Endothelial cell of umbilical vein (primary cell): ENCODE measurements around the gene CFAP57. TPM values are rescaled to one million over a fixed set of nuclear protein-coding genes. Genes with fewer than 3 reads are reported as not detected.

Source experiments
- BruUV-seq: library from RNA; stranded (reverse); fragments of 400-500 nt; replicated peaks from 2 replicates; lab custom pipeline; 2021; lab: Mats Ljungman, UMichigan
- CTCF ChIA-PET: fragments of 300-600, 350-600 bp; sonication (Branson Sonifier 250); formaldehyde crosslinking; loops from one replicate; lab custom pipeline; 2021; ENCODE audit warnings: antibody characterized with exemption, inconsistent platforms; lab: Charles Lee
- POLR2A ChIA-PET: fragments of 300-600, 350-600 bp; sonication (Branson Sonifier 250); formaldehyde crosslinking; loops from one replicate; lab custom pipeline; 2021; ENCODE audit warnings: antibody characterized with exemption, inconsistent platforms; lab: Charles Lee
- DNase-seq: peaks from one replicate; pipeline ENCODE4 v3.0.0-alpha.2; 2011; ENCODE audit warnings: low read depth, low spot score
- FAIRE-seq: peaks from 2 replicates; lab custom pipeline; 2011; peaks lifted over from hg19 to GRCh38; lab: Jason Lieb, UNC
- H2AFZ ChIP-seq: 2 replicates; pipeline ENCODE4 v1.6.0; 2012; ENCODE audit warnings: low read depth, low read length, control low read depth, inconsistent platforms
- H3K27ac ChIP-seq: 2 replicates; pipeline ENCODE4 v1.5.1; 2011; ENCODE audit warnings: low read depth, mild to moderate bottlenecking, control low read depth, low read length, moderate library complexity; ENCODE audit not compliant: insufficient read depth
- H3K27me3 ChIP-seq, 2 experiments: 2 replicates each; pipeline versions ENCODE4 v1.6.0 to v1.6.1; 2011; ENCODE audit warnings: low read length in 2 of 2, mixed read lengths in 1 of 2; ENCODE audit not compliant: control insufficient read depth in 2 of 2, insufficient read depth in 2 of 2
- H3K36me3 ChIP-seq, 2 experiments: 2 replicates in 1 of 2; 3 replicates in 1 of 2; pipeline ENCODE4 v1.5.1; 2011; ENCODE audit warnings: low read length in 2 of 2, mild to moderate bottlenecking in 1 of 2, moderate library complexity in 1 of 2; ENCODE audit not compliant: control insufficient read depth in 2 of 2, insufficient read depth in 2 of 2; ENCODE audit errors: extremely low read depth in 1 of 2
- H3K4me1 ChIP-seq: 3 replicates; pipeline ENCODE4 v1.5.1; 2011; ENCODE audit warnings: mild to moderate bottlenecking, low read length; ENCODE audit not compliant: control insufficient read depth, insufficient read depth; ENCODE audit errors: extremely low read depth
- H3K4me2 ChIP-seq: 2 replicates; pipeline ENCODE4 v1.6.1; 2011; ENCODE audit warnings: low read length, control low read depth, mixed read lengths; ENCODE audit not compliant: insufficient read depth
- H3K4me3 ChIP-seq, 3 experiments: fragments of 200-600 bp in 1 of 3; sonication (generic), shearing (Covaris generic) in 1 of 3; replicated peaks in 1 of 3; 2 replicates each; pipeline ENCODE4 v1.5.1; 2011 to 2016; ENCODE audit warnings: control low read depth in 3 of 3, low read length in 3 of 3, mild to moderate bottlenecking in 2 of 3, inconsistent platforms in 1 of 3, low read depth in 1 of 3, moderate library complexity in 1 of 3; ENCODE audit not compliant: insufficient read depth in 1 of 3
- H3K79me2 ChIP-seq: 2 replicates; pipeline ENCODE4 v1.6.0; 2012; ENCODE audit warnings: low read length, inconsistent platforms; ENCODE audit not compliant: control insufficient read depth, insufficient read depth
- H3K9ac ChIP-seq: replicated peaks from 2 replicates; pipeline ENCODE3; 2011; ENCODE audit warnings: low read length, control low read depth; ENCODE audit not compliant: insufficient read depth; ENCODE audit errors: extremely low read depth
- H3K9me1 ChIP-seq: replicated peaks from 3 replicates; pipeline ENCODE4 v1.6.0; 2011; ENCODE audit warnings: mild to moderate bottlenecking, low read length; ENCODE audit not compliant: control insufficient read depth, insufficient read depth; ENCODE audit errors: extremely low read depth
- H3K9me3 ChIP-seq: replicated peaks from 2 replicates; pipeline ENCODE4 v1.5.1; 2012; ENCODE audit warnings: low read length, inconsistent platforms; ENCODE audit not compliant: control insufficient read depth, insufficient read depth
- H4K20me1 ChIP-seq: replicated peaks from 2 replicates; pipeline ENCODE3; 2011; ENCODE audit warnings: mild to moderate bottlenecking, low read length; ENCODE audit not compliant: control insufficient read depth, insufficient read depth; ENCODE audit errors: extremely low read depth
- EZH2 ChIP-seq: IDR thresholded peaks from 2 replicates; pipeline ENCODE4 v1.6.1; 2012; ENCODE audit warnings: borderline replicate concordance, low read depth, mild to moderate bottlenecking, moderate library complexity, low read length, inconsistent platforms; ENCODE audit not compliant: severe bottlenecking
- GATA2 ChIP-seq: IDR thresholded peaks from 2 replicates; pipeline ENCODE4 v1.7.0; 2011; ENCODE audit warnings: low read depth, mild to moderate bottlenecking, moderate library complexity, mixed read lengths, low read length; ENCODE audit not compliant: insufficient read length, insufficient read depth
- MAX ChIP-seq: IDR thresholded peaks from 2 replicates; pipeline ENCODE4 v1.6.1; 2011; ENCODE audit not compliant: insufficient read depth, insufficient read length
- MYC ChIP-seq: IDR thresholded peaks from one replicate; pipeline ENCODE4 v1.6.1; 2011; ENCODE audit warnings: mild to moderate bottlenecking, low read depth, low read length
- POLR2A ChIP-seq: IDR thresholded peaks from 2 replicates; pipeline ENCODE4 v1.6.1; 2012; ENCODE audit warnings: low read depth, mild to moderate bottlenecking, control low read depth, low read length
- POLR2AphosphoS5 ChIP-seq: IDR thresholded peaks from 2 replicates; pipeline ENCODE4 v1.6.1; 2012; ENCODE audit warnings: low read depth, mild to moderate bottlenecking, control low read depth, low read length, moderate library complexity; ENCODE audit not compliant: insufficient read depth
- dilution Hi-C: fragments of 300-500 bp; cut with MboI; formaldehyde crosslinking; loops from one replicate; pipeline ENCODE4 v1.15.0; 2019; ENCODE audit warnings: low sequenced_read_pairs; ENCODE audit not compliant: extremely low pct_ligation_motif_present
- intact Hi-C: fragments of 100-400 bp; cut with micrococcal nuclease; formaldehyde crosslinking; loops from one replicate; pipeline ENCODE4 v1.10.0; 2022
- polyA plus RNA-seq, 4 experiments: library from polyadenylated mRNA; depleted of rRNA in 3 of 4; stranded (reverse) in 3 of 4; unstranded in 1 of 4; fragments of >200 nt; gene quantifications; 2 replicates each; pipeline versions ENCODE4 v1.2.1 to v1.2.3, GENCODE V29; 2011 to 2012; ENCODE audit warnings: missing spikeins in 1 of 4
- total RNA-seq: library from RNA; stranded (reverse); gene quantifications from 2 replicates; pipeline ENCODE4 v1.2.3, GENCODE V29; 2021
- TF ChIP-seq, protein P1 (sequence below), 2 donors: IDR thresholded peaks; 1 replicate in 1 of 2; 2 replicates in 1 of 2; pipeline ENCODE4 v1.5.1; 2011; ENCODE audit warnings: low read length in 2 of 2, mild to moderate bottlenecking in 2 of 2, moderate library complexity in 2 of 2, control low read depth in 1 of 2, inconsistent platforms in 1 of 2, low read depth in 1 of 2; ENCODE audit not compliant: insufficient read depth in 1 of 2; ENCODE audit errors: extremely low read depth in 1 of 2

CFAP57 gene
- total and polyA plus RNA-seq, 2 donors (not counting 3 experiments of a cell fraction or from before 2014, with no cell fraction given): 0.88 to 0.91 TPM

DNA sequence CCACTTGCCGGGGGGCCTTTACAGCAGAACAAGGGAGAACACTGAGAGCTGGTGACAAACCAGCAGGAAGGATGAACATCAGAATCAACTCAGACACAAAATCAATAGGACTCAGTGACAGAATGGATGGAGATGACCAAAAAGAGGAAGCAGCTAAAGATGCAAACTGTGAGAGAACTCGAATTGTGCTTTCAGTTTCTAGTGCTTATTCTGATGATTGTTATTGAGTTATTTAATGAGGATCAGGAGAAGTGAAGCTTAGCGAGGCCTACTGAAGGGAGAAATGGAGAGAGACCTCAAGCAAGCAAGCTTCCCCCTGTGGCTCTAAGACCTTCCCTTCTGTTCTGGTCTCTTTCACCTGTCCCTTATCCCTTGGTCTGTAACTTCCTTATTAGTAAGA, 67.4 kb downstream of the CFAP57 start:
- Histone ChIP-seq H3K27me3 (no peaks in the 10 kb centered on the region), H4K20me1 (no peaks in the 10 kb centered on the region), H3K4me3 (no peak overlapping the region), H3K4me2 (no peak overlapping the region), H3K9me1 (no peaks in the 10 kb centered on the region), H3K27ac (no peak overlapping the region), H3K9me3 (no peaks in the 10 kb centered on the region), H2AFZ (no peak overlapping the region), H3K9ac (no peak overlapping the region), H3K36me3 (no peaks in the 10 kb centered on the region), H3K4me1 (peaks cover 6% of the 10 kb centered on the region), H3K79me2 (no peaks in the 10 kb centered on the region)
- CTCF ChIA-PET: interaction anchor here (0.7 to 7.5 kb wide), 15 partner anchors 12 to 174 kb away, joined by 3 to 74 read pairs (median 6); partner anchors contain the start of genes CDC20, ELOVL1 and TIE1
- dilution Hi-C loops (loop anchor here (25.0 kb wide), 1 partner anchor 173 kb away; no protein-coding TSS in a partner anchor), intact Hi-C loops (loop anchor here (2.0 kb wide), 1 partner anchor 119 kb away; the partner anchor contains the start of gene CDC20)
- TF ChIP-seq POLR2AphosphoS5 (no peak), GATA2 (no peak), MAX (no peak), POLR2A (no peak), EZH2 (no peak), MYC (no peak)
- TF ChIP-seq, protein P1, sequence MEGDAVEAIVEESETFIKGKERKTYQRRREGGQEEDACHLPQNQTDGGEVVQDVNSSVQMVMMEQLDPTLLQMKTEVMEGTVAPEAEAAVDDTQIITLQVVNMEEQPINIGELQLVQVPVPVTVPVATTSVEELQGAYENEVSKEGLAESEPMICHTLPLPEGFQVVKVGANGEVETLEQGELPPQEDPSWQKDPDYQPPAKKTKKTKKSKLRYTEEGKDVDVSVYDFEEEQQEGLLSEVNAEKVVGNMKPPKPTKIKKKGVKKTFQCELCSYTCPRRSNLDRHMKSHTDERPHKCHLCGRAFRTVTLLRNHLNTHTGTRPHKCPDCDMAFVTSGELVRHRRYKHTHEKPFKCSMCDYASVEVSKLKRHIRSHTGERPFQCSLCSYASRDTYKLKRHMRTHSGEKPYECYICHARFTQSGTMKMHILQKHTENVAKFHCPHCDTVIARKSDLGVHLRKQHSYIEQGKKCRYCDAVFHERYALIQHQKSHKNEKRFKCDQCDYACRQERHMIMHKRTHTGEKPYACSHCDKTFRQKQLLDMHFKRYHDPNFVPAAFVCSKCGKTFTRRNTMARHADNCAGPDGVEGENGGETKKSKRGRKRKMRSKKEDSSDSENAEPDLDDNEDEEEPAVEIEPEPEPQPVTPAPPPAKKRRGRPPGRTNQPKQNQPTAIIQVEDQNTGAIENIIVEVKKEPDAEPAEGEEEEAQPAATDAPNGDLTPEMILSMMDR (IDR thresholded peaks at IDR 0.05; ENCODE audit: extremely low read depth in 1 of 2, insufficient read depth in 1 of 2, low read depth in 1 of 2, low read length in 2 of 2): no peak
- DNase-seq: no peak
- BruUV-seq: no TSS peak
- POLR2A ChIA-PET: interaction anchor here (0.5 to 1.0 kb wide), 2 partner anchors 69 to 213 kb away, joined by 3 to 5 read pairs; no protein-coding TSS in a partner anchor
- no peak for FAIRE-seq
